NCI-H1694 treated with DMSO at 0.1 percent for 48 hours (cell line): ENCODE results near the gene IGFBP5.

Experiments
- DNase-seq: peaks from one replicate; lab custom pipeline; 2025; lab: John Stamatoyannopoulos, UW

IGFBP5 gene

GRCh38 chr2:216644842-216645635 lies 50.3 kb downstream of the IGFBP5 start:
- no peak for DNase-seq

- no peak for DNase-seq
These were observed 51.2 kb downstream of the IGFBP5 start for GRCh38 chr2:216643986-216644659.

GRCh38 chr2:216637472-216637871 lies 57.9 kb downstream of the IGFBP5 start:
- DNase-seq = no peak

GRCh38 chr2:216636551-216637450 lies 58.5 kb downstream of the IGFBP5 start:
- no peak for DNase-seq

GRCh38 chr2:216635701-216636550 lies 59.4 kb downstream of the IGFBP5 start:
- no peak for DNase-seq

- DNase-seq = no peak
These were observed 60.2 kb downstream of the IGFBP5 start for GRCh38 chr2:216635171-216635570.

- no peak for DNase-seq
These were observed 60.8 kb downstream of the IGFBP5 start for GRCh38 chr2:216634370-216635148.

- peak; percentile 14 for DNase-seq
These were observed 61.6 kb downstream of the IGFBP5 start for GRCh38 chr2:216633616-216634369.

- no peak for DNase-seq
These were observed 62.3 kb downstream of the IGFBP5 start, which contains the start of gene IGFBP2 for GRCh38 chr2:216632952-216633615. Gene IGFBP2 (plus strand): TSS chr2:216633420. CDS start chr2:216633524, 104 bp downstream.

GRCh38 chr2:216632346-216632951 lies 62.9 kb downstream of the IGFBP5 start:
- DNase-seq = no peak

GRCh38 chr2:216629784-216630183 lies 65.6 kb downstream of the IGFBP5 start:
- DNase-seq = no peak

- DNase-seq = no peak
These were observed 68.5 kb downstream of the IGFBP5 start for GRCh38 chr2:216626875-216627245.

GRCh38 chr2:216626168-216626874 lies 69.0 kb downstream of the IGFBP5 start:
- DNase-seq = no peak

- DNase-seq = no peak
These were observed 71.1 kb downstream of the IGFBP5 start for GRCh38 chr2:216624251-216624650.

GRCh38 chr2:216622526-216622925 lies 72.8 kb downstream of the IGFBP5 start:
- DNase-seq = no peak
